Activated CD4-positive, alpha-beta T cell treated with anti-CD3 and anti-CD28 coated beads, Interleukin-2, Interleukin-6, amounts not matched to agents 100 ng/mL and 50 ng/mL, durations not matched to agents 16 hours and 8 hours (primary cell): ENCODE measurements around the gene HEYL.

Experiments used
- DNase-seq: peaks from one replicate; pipeline ENCODE4 v3.0.0-alpha.2; 2020

Gene HEYL

GRCh38 chr1:39639305-39640130 lies at the start of gene HEYL:
TSS of gene HEYL (minus strand) at chr1:39639643. CDS start at chr1:39639625, 18 bp downstream.
- peak; percentile 72 for DNase-seq

- DNase-seq, result no peak
These were observed 49.8 kb upstream of the HEYL start for GRCh38 chr1:39689214-39689613.

GRCh38 chr1:39688706-39689105 lies 49.3 kb upstream of the HEYL start:
- no peak for DNase-seq

GRCh38 chr1:39687243-39687642 lies 47.8 kb upstream of the HEYL start:
- no peak for DNase-seq

GRCh38 chr1:39685071-39685470 lies 45.6 kb upstream of the HEYL start:
- DNase-seq, result no peak

GRCh38 chr1:39684313-39684664 lies 44.8 kb upstream of the HEYL start:
- no peak for DNase-seq

GRCh38 chr1:39683591-39684312 lies 44.3 kb upstream of the HEYL start:
- no peak for DNase-seq

- DNase-seq, result no peak
These were observed 42.6 kb upstream of the HEYL start for GRCh38 chr1:39681999-39682398.

- no peak for DNase-seq
These were observed 41.9 kb upstream of the HEYL start for GRCh38 chr1:39681294-39681693.

- DNase-seq, result no peak
These were observed 41.3 kb upstream of the HEYL start for GRCh38 chr1:39680751-39681150.

- no peak for DNase-seq
These were observed 40.4 kb upstream of the HEYL start for GRCh38 chr1:39679821-39680220.

- no peak for DNase-seq
These were observed 39.4 kb upstream of the HEYL start for GRCh38 chr1:39678889-39679288.

GRCh38 chr1:39677645-39678044 lies 38.2 kb upstream of the HEYL start:
- no peak for DNase-seq

GRCh38 chr1:39676948-39677548 lies 37.6 kb upstream of the HEYL start:
- DNase-seq, result no peak

GRCh38 chr1:39675220-39675619 lies 35.8 kb upstream of the HEYL start:
- DNase-seq, result no peak

GRCh38 chr1:39673215-39673614 lies 33.8 kb upstream of the HEYL start:
- DNase-seq, result no peak

GRCh38 chr1:39672551-39672947 lies 33.1 kb upstream of the HEYL start:
- no peak for DNase-seq

- peak; percentile 48 for DNase-seq
These were observed 32.5 kb upstream of the HEYL start, which contains the start of gene NT5C1A for GRCh38 chr1:39671793-39672550. TSS of gene NT5C1A (minus strand) at chr1:39672107. CDS start at chr1:39672038, 69 bp downstream.

GRCh38 chr1:39671433-39671792 lies 32.0 kb upstream of the HEYL start:
- no peak for DNase-seq

GRCh38 chr1:39670689-39671088 lies 31.2 kb upstream of the HEYL start:
- DNase-seq, result no peak

GRCh38 chr1:39668894-39669293 lies 29.5 kb upstream of the HEYL start:
- DNase-seq, result no peak

- no peak for DNase-seq
These were observed 28.7 kb upstream of the HEYL start for GRCh38 chr1:39668111-39668510.

- peak; percentile 87 for DNase-seq
These were observed 27.3 kb upstream of the HEYL start for GRCh38 chr1:39666772-39667171.
